ENCODE measurements around the gene KLHDC3. TPM values are rescaled to one million over a fixed set of nuclear protein-coding genes. Genes with fewer than 3 reads are reported as not detected.

Gene KLHDC3
- total and polyA plus RNA-seq, 2 donors (not counting 1 experiment from before 2014, with no cell fraction given): 47.4 to 50.7 TPM

- Histone ChIP-seq H3K4me1 (ENCODE audit: control insufficient read depth in 2 of 2, insufficient read depth in 2 of 2, low read length in 2 of 2) (peaks cover 5 to 6% of the 10 kb centered on the region in 2 donors), H3K36me3 (replicated peaks in 1 of 2; ENCODE audit: control extremely low read depth in 1 of 2, control insufficient read depth in 1 of 2, extremely low read depth in 1 of 2, insufficient read depth in 2 of 2, low read length in 1 of 2) (peaks cover 0 to 34% of the 10 kb centered on the region in 2 experiments), H3K9me3 (ENCODE audit: control extremely low read depth in 1 of 3, control insufficient read depth in 2 of 3, insufficient read depth in 1 of 3, low read length in 2 of 3) (no peaks in the 10 kb centered on the region), H3K4me3 (ENCODE audit: control extremely low read depth in 1 of 5, extremely low read depth in 1 of 5, insufficient read depth in 1 of 5, low read depth in 2 of 5, low read length in 4 of 5) (no peak overlapping the region), H2AFZ (ENCODE audit: insufficient read depth, low read depth, low read length, poor library complexity, severe bottlenecking) (no peak overlapping the region), H3K27me3 (replicated peaks in 1 of 4; ENCODE audit: control extremely low read depth in 1 of 4, control insufficient read depth in 3 of 4, insufficient read depth in 4 of 4, low read length in 3 of 4) (no peaks in the 10 kb centered on the region), H3K4me2 (replicated peaks; ENCODE audit: low read depth, low read length, poor library complexity, severe bottlenecking) (no peak overlapping the region), H4K20me1 (ENCODE audit: control insufficient read depth, insufficient read depth, low read length, poor library complexity, severe bottlenecking) (no peaks in the 10 kb centered on the region), H3K9ac (ENCODE audit: low read length) (no peak overlapping the region), H3K27ac (ENCODE audit: low read length in 2 of 2) (no peak overlapping the region), H3K79me2 (ENCODE audit: control insufficient read depth, insufficient read depth, low read length) (no peaks in the 10 kb centered on the region)
- DNase-seq (no peak), ATAC-seq (ENCODE audit: low read depth) (no peak)
- TF ChIP-seq, protein P1, sequence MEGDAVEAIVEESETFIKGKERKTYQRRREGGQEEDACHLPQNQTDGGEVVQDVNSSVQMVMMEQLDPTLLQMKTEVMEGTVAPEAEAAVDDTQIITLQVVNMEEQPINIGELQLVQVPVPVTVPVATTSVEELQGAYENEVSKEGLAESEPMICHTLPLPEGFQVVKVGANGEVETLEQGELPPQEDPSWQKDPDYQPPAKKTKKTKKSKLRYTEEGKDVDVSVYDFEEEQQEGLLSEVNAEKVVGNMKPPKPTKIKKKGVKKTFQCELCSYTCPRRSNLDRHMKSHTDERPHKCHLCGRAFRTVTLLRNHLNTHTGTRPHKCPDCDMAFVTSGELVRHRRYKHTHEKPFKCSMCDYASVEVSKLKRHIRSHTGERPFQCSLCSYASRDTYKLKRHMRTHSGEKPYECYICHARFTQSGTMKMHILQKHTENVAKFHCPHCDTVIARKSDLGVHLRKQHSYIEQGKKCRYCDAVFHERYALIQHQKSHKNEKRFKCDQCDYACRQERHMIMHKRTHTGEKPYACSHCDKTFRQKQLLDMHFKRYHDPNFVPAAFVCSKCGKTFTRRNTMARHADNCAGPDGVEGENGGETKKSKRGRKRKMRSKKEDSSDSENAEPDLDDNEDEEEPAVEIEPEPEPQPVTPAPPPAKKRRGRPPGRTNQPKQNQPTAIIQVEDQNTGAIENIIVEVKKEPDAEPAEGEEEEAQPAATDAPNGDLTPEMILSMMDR (IDR thresholded peaks at IDR 0.05): no peak
- TF ChIP-seq EZH2 (IDR thresholded peaks at IDR 0.05; ENCODE audit: borderline replicate concordance, insufficient read depth, low read depth, low read length, poor library complexity, severe bottlenecking): no peak
- Mint-ChIP-seq H3K27me3 (no peaks in the 10 kb centered on the region), H3K4me3 (no peak overlapping the region), H3K9me3 (ENCODE audit: insufficient read depth) (no peaks in the 10 kb centered on the region), H3K27ac (no peak overlapping the region), H3K4me1 (peaks cover 12% of the 10 kb centered on the region)
- ChIA-PET POLR2A (no interaction called here), CTCF (no interaction called here)
- WGBS (ENCODE audit: insufficient coverage): 96% methylated on average over 7 of the region's 7 CpGs
- intact Hi-C loops (cut with micrococcal nuclease): no loop called here
Observed at GRCh38 chr6:43047998-43048397, 33.9 kb downstream of the KLHDC3 start.

- POLR2A ChIA-PET: interaction anchor here (0.6 kb wide), 1 partner anchor 29 kb away, joined by 3 read pairs; no protein-coding TSS in a partner anchor
- CTCF ChIA-PET: no interaction called here
- Histone ChIP-seq H3K79me2 (ENCODE audit: control insufficient read depth, insufficient read depth, low read length) (no peaks in the 10 kb centered on the region), H3K9me3 (ENCODE audit: control extremely low read depth in 1 of 3, control insufficient read depth in 2 of 3, insufficient read depth in 1 of 3, low read length in 2 of 3) (no peaks in the 10 kb centered on the region), H3K4me2 (replicated peaks; ENCODE audit: low read depth, low read length, poor library complexity, severe bottlenecking) (no peak overlapping the region), H3K27ac (ENCODE audit: low read length in 2 of 2) (no peak overlapping the region), H2AFZ (ENCODE audit: insufficient read depth, low read depth, low read length, poor library complexity, severe bottlenecking) (no peak overlapping the region), H3K36me3 (replicated peaks in 1 of 2; ENCODE audit: control extremely low read depth in 1 of 2, control insufficient read depth in 1 of 2, extremely low read depth in 1 of 2, insufficient read depth in 2 of 2, low read length in 1 of 2) (peaks cover 0 to 26% of the 10 kb centered on the region in 2 experiments), H3K4me1 (ENCODE audit: control insufficient read depth in 2 of 2, insufficient read depth in 2 of 2, low read length in 2 of 2) (peaks cover 14 to 17% of the 10 kb centered on the region in 2 donors), H3K27me3 (replicated peaks in 1 of 4; ENCODE audit: control extremely low read depth in 1 of 4, control insufficient read depth in 3 of 4, insufficient read depth in 4 of 4, low read length in 3 of 4) (no peaks in the 10 kb centered on the region), H3K9ac (ENCODE audit: low read length) (no peak overlapping the region), H3K4me3 (ENCODE audit: control extremely low read depth in 1 of 5, extremely low read depth in 1 of 5, insufficient read depth in 1 of 5, low read depth in 2 of 5, low read length in 4 of 5) (no peak overlapping the region), H4K20me1 (ENCODE audit: control insufficient read depth, insufficient read depth, low read length, poor library complexity, severe bottlenecking) (no peaks in the 10 kb centered on the region)
- H3K4me3 Mint-ChIP-seq: no peak overlapping the region
- intact Hi-C loops (cut with micrococcal nuclease): loop anchor here (10.0 kb wide), 1 partner anchor 476 kb away; no protein-coding TSS in a partner anchor
- H3K27ac Mint-ChIP-seq: no peak overlapping the region
- DNase-seq (no peak), ATAC-seq (ENCODE audit: low read depth) (no peak)
- no peak for TF ChIP-seq EZH2 (IDR thresholded peaks at IDR 0.05; ENCODE audit: borderline replicate concordance, insufficient read depth, low read depth, low read length, poor library complexity, severe bottlenecking)
- TF ChIP-seq, protein P1 (IDR thresholded peaks at IDR 0.05): no peak
- H3K4me1 Mint-ChIP-seq: peaks cover 27% of the 10 kb centered on the region
- no peaks in the 10 kb centered on the region for H3K27me3 Mint-ChIP-seq
- H3K9me3 Mint-ChIP-seq (ENCODE audit: insufficient read depth): no peaks in the 10 kb centered on the region
- WGBS (ENCODE audit: insufficient coverage): 98% methylated on average over 16 of the region's 17 CpGs
Observed at GRCh38 chr6:43050981-43051380, 36.9 kb downstream of the KLHDC3 start.
